Colonic mucosa (tissue), 4 donors: ENCODE measurements around the gene ALOX15B. TPM values are rescaled to one million over a fixed set of nuclear protein-coding genes. Genes with fewer than 3 reads are reported as not detected.
"Not testable (repeated sequence)": the region's sequence is repeated elsewhere in the genome, so short reads cannot be mapped to it uniquely, and the experiment has no call there.

ENCODE experiments used
- DNase-seq: peaks from one replicate; pipeline ENCODE4 v3.0.0-alpha.2; 2020
- H3K27ac ChIP-seq: fragments of 200-600 bp; one replicate; pipeline ENCODE4 v1.8.0; 2021
- H3K27me3 ChIP-seq: fragments of 200-600 bp; one replicate; pipeline ENCODE4 v1.8.0; 2021
- H3K36me3 ChIP-seq: fragments of 200-600 bp; one replicate; pipeline ENCODE4 v1.8.0; 2021
- H3K4me1 ChIP-seq: fragments of 200-600 bp; one replicate; pipeline ENCODE4 v1.8.0; 2021; ENCODE audit warnings: mild to moderate bottlenecking
- H3K4me3 ChIP-seq: fragments of 200-600 bp; one replicate; pipeline ENCODE4 v1.8.0; 2021
- H3K9ac ChIP-seq, 2 donors: one replicate each; pipeline ENCODE4 v1.7.0; 2013; ENCODE audit warnings: control low read depth in 2 of 2, low read depth in 2 of 2, low read length in 2 of 2
- H3K9me3 ChIP-seq: fragments of 200-600 bp; one replicate; pipeline ENCODE4 v1.8.0; 2021
- intact Hi-C: fragments of 100-400 bp; cut with DNase I; formaldehyde crosslinking; loops from one replicate; pipeline ENCODE4 v1.14.1; 2022
- total RNA-seq, 2 donors: library from RNA; stranded (reverse); fragmentation: NEBNext Ultra II Directional in 1 of 2; extraction: Animal tissue kit (Norgen Biotek cat#: 25700) in 1 of 2; gene quantifications; one replicate each; pipeline ENCODE4 v1.2.1, GENCODE V29; 2021
- TF ChIP-seq, protein P1 (sequence below): fragments of 200-600 bp; IDR thresholded peaks from one replicate; pipeline ENCODE4 v1.8.0; 2022; ENCODE audit warnings: antibody characterized with exemption, mild to moderate bottlenecking
- donor health status: healthy.
- donor health status: DM: no; HTN: no; CAD: no.
- donor health status: DM: no; HTN: no; CAD: no.

ALOX15B gene
- total RNA-seq, 2 donors from 2014 or later, result 0.52 to 0.56 TPM

DNA sequence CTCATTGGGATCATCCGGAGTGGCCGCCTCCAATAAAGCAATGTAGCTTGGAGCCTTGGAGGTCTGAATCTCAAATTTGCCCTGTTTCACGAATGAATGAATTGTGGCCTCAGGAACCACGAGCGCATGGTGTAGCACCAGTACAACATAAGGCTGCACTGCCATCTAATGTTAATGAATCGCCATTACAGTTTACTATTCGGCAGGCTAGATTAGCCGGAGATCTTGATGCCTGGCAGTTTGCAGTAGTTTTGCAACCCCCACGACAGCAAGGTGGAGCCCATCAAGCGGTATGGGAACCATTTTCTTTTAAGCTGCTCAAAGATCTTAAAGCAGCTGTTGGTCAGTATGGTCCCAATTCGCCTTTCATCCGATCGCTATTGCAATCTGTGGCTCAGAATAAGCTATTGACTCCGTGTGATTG, 18.8 kb downstream of the ALOX15B start:
- peaks cover 14% of the 10 kb centered on the region for H3K27me3 ChIP-seq

DNA sequence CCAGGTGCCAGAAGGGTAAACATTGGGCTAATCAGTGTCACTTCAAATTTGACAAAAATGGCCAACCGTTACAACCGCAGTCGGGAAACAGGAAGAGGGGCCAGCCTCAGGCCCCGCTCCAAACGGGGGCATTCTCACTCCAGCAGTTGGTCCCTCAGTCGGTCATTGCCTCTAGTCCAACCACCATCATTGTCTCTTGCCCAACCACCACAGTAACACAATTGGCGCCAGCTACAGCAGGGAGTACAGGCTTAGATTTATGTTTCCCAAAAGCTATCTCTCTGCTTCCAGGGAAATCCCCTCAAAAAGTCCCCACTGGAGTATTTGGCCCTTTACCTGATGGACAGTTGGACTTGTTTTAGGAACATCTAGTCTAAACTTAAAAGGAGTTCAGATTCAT, 20.3 kb downstream of the ALOX15B start:
- H3K27ac ChIP-seq, result no peak overlapping the region
- H3K4me3 ChIP-seq, result no peak overlapping the region
- H3K9me3 ChIP-seq, result no peaks in the 10 kb centered on the region
- peaks cover 24% of the 10 kb centered on the region for H3K27me3 ChIP-seq
- H3K36me3 ChIP-seq, result no peaks in the 10 kb centered on the region
- DNase-seq, result no peak
- intact Hi-C loops, result loop anchor here (5.0 kb wide), 1 partner anchor 67 kb away; no protein-coding TSS in a partner anchor
- H3K9ac ChIP-seq, result no peak overlapping the region
- TF ChIP-seq, protein P1, sequence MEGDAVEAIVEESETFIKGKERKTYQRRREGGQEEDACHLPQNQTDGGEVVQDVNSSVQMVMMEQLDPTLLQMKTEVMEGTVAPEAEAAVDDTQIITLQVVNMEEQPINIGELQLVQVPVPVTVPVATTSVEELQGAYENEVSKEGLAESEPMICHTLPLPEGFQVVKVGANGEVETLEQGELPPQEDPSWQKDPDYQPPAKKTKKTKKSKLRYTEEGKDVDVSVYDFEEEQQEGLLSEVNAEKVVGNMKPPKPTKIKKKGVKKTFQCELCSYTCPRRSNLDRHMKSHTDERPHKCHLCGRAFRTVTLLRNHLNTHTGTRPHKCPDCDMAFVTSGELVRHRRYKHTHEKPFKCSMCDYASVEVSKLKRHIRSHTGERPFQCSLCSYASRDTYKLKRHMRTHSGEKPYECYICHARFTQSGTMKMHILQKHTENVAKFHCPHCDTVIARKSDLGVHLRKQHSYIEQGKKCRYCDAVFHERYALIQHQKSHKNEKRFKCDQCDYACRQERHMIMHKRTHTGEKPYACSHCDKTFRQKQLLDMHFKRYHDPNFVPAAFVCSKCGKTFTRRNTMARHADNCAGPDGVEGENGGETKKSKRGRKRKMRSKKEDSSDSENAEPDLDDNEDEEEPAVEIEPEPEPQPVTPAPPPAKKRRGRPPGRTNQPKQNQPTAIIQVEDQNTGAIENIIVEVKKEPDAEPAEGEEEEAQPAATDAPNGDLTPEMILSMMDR, result no peak
- no peaks in the 10 kb centered on the region for H3K4me1 ChIP-seq

More for the DNA sequence above, 18.8 kb downstream of the ALOX15B start:
- no peak overlapping the region for H3K9ac ChIP-seq
- peak; percentile 48 for DNase-seq
- H3K27ac ChIP-seq, result no peak overlapping the region
- no peaks in the 10 kb centered on the region for H3K4me1 ChIP-seq
- H3K4me3 ChIP-seq, result no peak overlapping the region
- intact Hi-C loops, result loop anchor here (5.0 kb wide), 1 partner anchor 65 kb away; no protein-coding TSS in a partner anchor
- no peaks in the 10 kb centered on the region for H3K36me3 ChIP-seq
- H3K9me3 ChIP-seq, result no peaks in the 10 kb centered on the region
- TF ChIP-seq, protein P1, result peak; percentile 47

DNA sequence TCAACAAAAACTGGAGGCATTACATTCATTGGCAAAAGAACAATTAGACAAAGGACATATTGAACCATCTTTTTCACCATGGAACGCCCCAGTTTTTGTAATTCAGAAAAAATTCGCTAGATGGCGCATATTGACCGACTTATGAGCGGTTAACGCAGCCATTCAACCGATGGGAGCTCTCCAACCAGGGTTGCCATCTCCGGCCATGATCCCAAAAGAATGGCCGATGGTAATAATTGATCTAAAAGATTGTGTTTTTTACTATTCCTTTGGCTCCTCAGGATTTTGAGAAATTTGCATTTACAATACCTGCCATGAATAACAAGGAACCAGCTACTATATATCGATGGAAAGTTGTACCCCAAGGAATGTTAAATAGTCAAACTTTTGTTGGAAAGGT, 21.4 kb downstream of the ALOX15B start:
- no peak overlapping the region for H3K9ac ChIP-seq
- H3K4me1 ChIP-seq, result no peaks in the 10 kb centered on the region
- DNase-seq, result peak; percentile 76
- no peaks in the 10 kb centered on the region for H3K36me3 ChIP-seq
- no peak overlapping the region for H3K4me3 ChIP-seq
- peaks cover 24% of the 10 kb centered on the region for H3K27me3 ChIP-seq
- TF ChIP-seq, protein P1, result peak; percentile 58
- H3K9me3 ChIP-seq, result no peaks in the 10 kb centered on the region
- no peak overlapping the region for H3K27ac ChIP-seq
- intact Hi-C loops, result no loop called here

DNA sequence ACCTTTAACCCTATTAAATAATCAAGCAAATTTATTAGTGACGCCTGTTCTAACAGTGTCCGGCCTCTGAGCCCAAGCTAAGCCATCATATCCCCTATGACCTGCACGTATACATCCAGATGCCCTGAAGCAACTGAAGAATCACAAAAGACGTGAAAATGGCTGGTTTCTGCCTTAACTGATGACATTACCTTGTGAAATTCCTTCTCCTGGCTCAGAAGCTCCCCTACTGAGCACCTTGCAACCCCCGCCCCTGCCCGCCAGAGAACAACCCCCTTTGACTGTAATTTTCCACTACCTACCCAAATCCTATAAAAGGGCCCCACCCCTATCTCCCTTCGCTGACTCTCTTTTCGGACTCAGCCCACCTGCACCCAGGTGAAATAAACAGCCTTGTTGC, 23.0 kb downstream of the ALOX15B start:
- H3K9me3 ChIP-seq, H3K36me3 ChIP-seq, H3K9ac ChIP-seq, H3K4me3 ChIP-seq, intact Hi-C loops, H3K4me1 ChIP-seq, DNase-seq, H3K27ac ChIP-seq: not testable (repeated sequence)
- H3K27me3 ChIP-seq, result peaks cover 24% of the 10 kb centered on the region

DNA sequence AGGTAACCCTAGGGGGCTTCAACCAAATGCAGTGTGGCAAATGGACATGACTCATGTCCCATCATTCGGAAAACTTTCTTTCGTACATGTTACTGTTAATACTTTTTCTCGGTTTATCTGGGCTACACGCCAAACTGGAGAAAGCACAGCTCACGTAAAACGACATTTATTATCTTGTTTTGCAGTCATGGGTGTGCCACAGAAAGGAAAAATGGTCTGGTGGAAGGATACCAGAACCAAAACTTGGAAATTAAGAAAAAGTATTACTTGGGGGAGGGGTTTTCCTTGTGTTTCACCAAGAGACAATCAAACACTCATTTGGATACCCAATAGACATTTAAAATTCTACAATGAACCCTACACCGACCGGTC, 23.6 kb downstream of the ALOX15B start:
- intact Hi-C loops, result no loop called here
- DNase-seq, result peak; percentile 59
- Histone ChIP-seq H3K4me3 (peak overlapping the region; percentile 20), H3K4me1 (no peaks in the 10 kb centered on the region), H3K27ac (peak overlapping the region; percentile 1), H3K36me3 (no peaks in the 10 kb centered on the region), H3K9ac (peak overlapping the region in 1 of 2 donors; percentile 38), H3K9me3 (no peaks in the 10 kb centered on the region), H3K27me3 (peaks cover 24% of the 10 kb centered on the region)
- TF ChIP-seq, protein P1, result no peak

DNA sequence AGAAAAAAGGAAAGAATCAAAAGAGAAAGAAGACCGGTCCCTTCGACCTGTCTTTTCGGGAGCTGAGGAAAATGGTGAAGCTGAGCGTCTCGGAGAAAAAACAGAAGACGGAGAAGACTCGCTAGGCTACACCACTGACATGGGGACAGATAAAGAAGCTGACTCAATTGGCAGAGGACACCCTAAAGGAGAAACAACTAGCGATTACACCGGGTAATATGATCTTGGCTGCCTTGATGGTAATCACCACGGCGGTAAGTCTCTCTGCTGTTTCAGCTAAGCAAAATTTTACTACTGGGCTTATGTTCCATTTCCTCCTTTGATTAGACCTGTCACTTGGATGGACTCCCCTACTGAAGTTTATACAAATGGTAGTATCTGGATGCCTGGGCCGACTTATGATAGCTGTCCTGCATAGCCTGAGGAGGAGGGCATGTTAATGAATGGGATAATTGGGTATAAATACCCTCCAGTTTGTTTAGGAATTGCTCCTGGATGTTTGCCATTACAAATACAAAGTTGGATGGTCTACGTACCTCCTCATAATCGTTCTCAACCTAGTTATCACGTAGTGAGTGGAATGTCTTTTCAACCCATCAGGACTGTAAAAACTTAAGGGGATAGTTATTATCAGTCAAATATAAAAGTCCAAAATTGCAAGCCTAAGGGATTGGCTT, 24.1 kb downstream of the ALOX15B start:
- DNase-seq, result no peak
- Histone ChIP-seq H3K36me3 (no peaks in the 10 kb centered on the region), H3K27me3 (peaks cover 24% of the 10 kb centered on the region), H3K9ac (peak overlapping the region in 1 of 2 donors; percentile 38), H3K9me3 (no peaks in the 10 kb centered on the region), H3K4me1 (peaks cover under 1% of the 10 kb centered on the region), H3K27ac (peak overlapping the region; percentile 1), H3K4me3 (peak overlapping the region; percentile 20)
- TF ChIP-seq, protein P1, result no peak
- intact Hi-C loops, result no loop called here
